GM12878 (cell line): Measurements from ENCODE around the gene BRSK2. TPM values are rescaled to one million over a fixed set of nuclear protein-coding genes. Genes with fewer than 3 reads are reported as not detected.

Source experiments
- ATAC-seq: fragments of 200-7000 bp; cut with Tn5 transposase; 3 replicates; pipeline ENCODE4 v1.9.1; 2020; ENCODE audit warnings: mild to moderate bottlenecking, moderate library complexity
- BruUV-seq: library from RNA; stranded (reverse); fragments of 400-500 nt; replicated peaks from 2 replicates; lab custom pipeline; 2021; lab: Mats Ljungman, UMichigan
- CTCF ChIA-PET: fragments of 300-600 bp; sonication (Branson Sonifier 250); formaldehyde crosslinking; extraction: SDS; loops from one replicate; lab custom pipeline; 2021; ENCODE audit warnings: inconsistent platforms; lab: Yijun Ruan, JAX
- POLR2A ChIA-PET: fragments of 350-600 bp; formaldehyde crosslinking; extraction: SDS; loops from one replicate; lab custom pipeline; 2021; ENCODE audit warnings: inconsistent platforms; lab: Charles Lee
- RAD21 ChIA-PET: fragments of 300-600 bp; sonication (Branson Sonifier 250); formaldehyde crosslinking; loops from one replicate; lab custom pipeline; 2023; ENCODE audit warnings: antibody characterized with exemption; ENCODE audit not compliant: unreplicated experiment; lab: Charles Lee
- SMC1A ChIA-PET: fragments of 300-600 bp; sonication (Branson Sonifier 250); formaldehyde crosslinking; loops from one replicate; lab custom pipeline; 2023; ENCODE audit not compliant: unreplicated experiment, uncharacterized antibody; lab: Charles Lee
- DNase-seq: peaks from one replicate; pipeline ENCODE4 v3.0.0-alpha.2; 2011; ENCODE audit warnings: low read depth, low spot score
- FAIRE-seq: peaks from 3 replicates; lab custom pipeline; 2011; peaks lifted over from hg19 to GRCh38; lab: Jason Lieb, UNC
- H2AFZ ChIP-seq: 2 replicates; pipeline ENCODE4 v1.6.0; 2011; ENCODE audit warnings: low read depth, low read length, control low read depth; ENCODE audit not compliant: control insufficient read depth
- H3K27ac ChIP-seq: 2 replicates; pipeline ENCODE4 v1.5.1; 2011; ENCODE audit warnings: control low read depth; ENCODE audit not compliant: control insufficient read depth, insufficient read depth
- H3K27me3 ChIP-seq, 2 experiments: replicated peaks in 1 of 2; 2 replicates each; pipeline versions ENCODE4 v1.6.0 to v1.6.1; 2011; ENCODE audit warnings: low read length in 1 of 2; ENCODE audit not compliant: control insufficient read depth in 2 of 2, insufficient read depth in 2 of 2
- H3K36me3 ChIP-seq, 2 experiments: 2 replicates each; pipeline ENCODE4 v1.5.1; 2011; ENCODE audit warnings: low read length in 1 of 2; ENCODE audit not compliant: control insufficient read depth in 2 of 2, insufficient read depth in 2 of 2
- H3K4me1 ChIP-seq: 2 replicates; pipeline ENCODE4 v1.6.1; 2011; ENCODE audit warnings: mild to moderate bottlenecking, low read length, moderate library complexity, mixed read lengths; ENCODE audit not compliant: control insufficient read depth, insufficient read depth
- H3K4me2 ChIP-seq: 2 replicates; pipeline ENCODE4 v1.6.0; 2011; ENCODE audit warnings: control low read depth; ENCODE audit not compliant: control insufficient read depth, insufficient read depth
- H3K4me3 ChIP-seq: fragments of 200-600 bp; sonication (generic); 2 replicates; pipeline ENCODE4 v1.5.1; 2016
- H3K79me2 ChIP-seq: 2 replicates; pipeline ENCODE4 v1.6.0; 2011; ENCODE audit warnings: low read length; ENCODE audit not compliant: control insufficient read depth, insufficient read depth
- H3K9ac ChIP-seq: 2 replicates; pipeline ENCODE4 v1.8.0; 2011; ENCODE audit warnings: low read length, control low read depth, mixed read lengths; ENCODE audit not compliant: control insufficient read depth, insufficient read depth
- H3K9me3 ChIP-seq: replicated peaks from 3 replicates; pipeline ENCODE4 v1.5.1; 2011; ENCODE audit warnings: mild to moderate bottlenecking, low read length; ENCODE audit not compliant: control insufficient read depth, insufficient read depth
- H4K20me1 ChIP-seq: 2 replicates; pipeline ENCODE4 v1.6.0; 2011; ENCODE audit not compliant: control insufficient read depth, insufficient read depth
- E2F4 ChIP-seq: IDR thresholded peaks from 2 replicates; pipeline ENCODE4 v1.6.1; 2012; ENCODE audit warnings: low read depth, low read length, improper control_type of control experiment
- IKZF2 ChIP-seq, 2 experiments: fragments of 450-650 bp; IDR thresholded peaks; 2 replicates each; pipeline ENCODE4 v1.6.1; 2017; ENCODE audit warnings: mild to moderate bottlenecking in 2 of 2, moderate library complexity in 2 of 2
- LARP7 ChIP-seq: fragments of 450-650 bp; IDR thresholded peaks from 2 replicates; pipeline ENCODE4 v1.6.1; 2017; ENCODE audit warnings: mild to moderate bottlenecking
- MTA3 ChIP-seq: IDR thresholded peaks from 2 replicates; pipeline ENCODE4 v1.6.1; 2012; ENCODE audit warnings: low read length, inconsistent platforms, borderline replicate concordance
- RELA ChIP-seq: fragments of 450-650 bp; IDR thresholded peaks from 2 replicates; pipeline ENCODE4 v1.8.0; 2014; ENCODE audit warnings: borderline replicate concordance; ENCODE audit not compliant: partially characterized antibody
- RFX5 ChIP-seq: IDR thresholded peaks from 2 replicates; pipeline ENCODE4 v1.6.1; 2011; ENCODE audit warnings: low read depth, low read length, improper control_type of control experiment
- SMAD1 ChIP-seq: fragments of 450-650 bp; IDR thresholded peaks from 2 replicates; pipeline ENCODE4 v1.6.1; 2018; ENCODE audit warnings: mild to moderate bottlenecking, low read depth; ENCODE audit not compliant: partially characterized antibody
- TCF12 ChIP-seq: IDR thresholded peaks from 2 replicates; pipeline ENCODE4 v1.6.1; 2011; ENCODE audit warnings: low read depth, mild to moderate bottlenecking, low read length
- ZZZ3 ChIP-seq: IDR thresholded peaks from 2 replicates; pipeline ENCODE4 v1.6.1; 2011; ENCODE audit warnings: low read depth; ENCODE audit not compliant: control insufficient read depth, insufficient read length
- WGBS: methylation state at CpG from one replicate; pipeline ENCODE4 v1.1.6; 2016; ENCODE audit warnings: low lambda C conversion rate; ENCODE audit not compliant: insufficient replicate concordance, insufficient coverage; ENCODE audit errors: missing lambda C conversion rate; 5-methylcytosine and 5-hydroxymethylcytosine counted together
- in situ Hi-C: fragments of 300-500 bp; cut with MboI; formaldehyde crosslinking; loops from 9 replicates; pipeline ENCODE4 v1.14.3; 2018; ENCODE audit warnings: mixed read lengths
- intact Hi-C: fragments of 100-400 bp; cut with micrococcal nuclease; formaldehyde crosslinking; loops from one replicate; pipeline ENCODE4 v1.14.2; 2022; ENCODE audit not compliant: unreplicated experiment
- polyA plus RNA-seq, 11 experiments: library from polyadenylated mRNA; depleted of rRNA in 4 of 11; unstranded in 6 of 11; stranded (reverse) in 5 of 11; fragments of >200 nt; fragmentation: Nextera tagmentation in 4 of 11; fragmentation: Illumina TruSeq in 1 of 11; extraction: Ambion mirVana in 4 of 11; extraction: Trizol in 1 of 11; gene quantifications; 1 replicate in 1 of 11; 2 replicates in 10 of 11; pipeline versions ENCODE4 v1.2.1 to v1.2.3, GENCODE V29; 2011 to 2016; ENCODE audit warnings: inconsistent platforms in 2 of 11, missing spikeins in 2 of 11, low read depth in 1 of 11
- total RNA-seq, 4 experiments: library from RNA; depleted of rRNA in 3 of 4; stranded (reverse); fragments of >200 nt in 3 of 4; fragmentation: Illumina TruSeq in 1 of 4; extraction: Trizol in 1 of 4; gene quantifications; 2 replicates each; pipeline versions ENCODE4 v1.2.1 to v1.2.3, GENCODE V29; 2013 to 2021

BRSK2 gene
- total and polyA plus RNA-seq, 10 of the 15 experiments (the other 5 are each of a cell fraction or from before 2014, with no cell fraction given) = 0.13 TPM; not detected in 9

DNA sequence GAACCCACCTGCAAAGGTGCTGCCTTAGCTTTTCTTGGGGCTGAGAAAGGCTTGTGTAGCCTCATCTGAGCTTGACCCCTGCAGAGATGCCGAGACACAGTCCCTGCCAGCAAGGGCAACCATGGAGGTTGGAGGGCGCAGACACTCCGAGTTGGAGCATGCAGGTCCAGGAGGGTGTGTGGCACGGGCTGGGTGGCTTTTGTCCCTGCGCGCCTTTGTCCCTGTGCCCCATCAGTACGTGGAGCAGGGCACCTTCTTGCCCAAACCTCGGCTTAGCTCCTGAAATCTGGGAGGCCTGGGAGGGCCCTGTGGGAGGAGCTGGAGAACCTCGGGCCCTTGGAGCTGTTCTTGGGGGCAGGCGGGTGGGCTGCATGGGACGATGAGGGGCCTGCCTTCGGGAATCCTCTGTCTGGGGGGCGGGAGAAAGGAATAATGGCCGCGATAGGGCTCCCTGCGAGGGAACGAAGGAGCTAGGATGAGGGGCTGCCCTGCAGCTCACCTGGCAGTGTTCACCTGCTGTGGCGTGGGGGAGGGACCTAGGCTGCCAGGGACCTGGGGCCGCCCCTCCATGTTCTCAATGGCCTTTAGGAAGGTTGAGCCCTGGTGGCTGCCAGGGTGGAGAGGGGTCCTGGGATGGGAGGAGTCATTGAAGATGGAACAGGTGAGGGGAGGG, 3.4 kb downstream of the BRSK2 start:
- in situ Hi-C loops (no loop called here), intact Hi-C loops (no loop called here)
- Histone ChIP-seq H3K4me2 (no peak overlapping the region), H3K79me2 (no peaks in the 10 kb centered on the region), H3K27ac (no peak overlapping the region), H2AFZ (no peak overlapping the region), H3K27me3 (peaks cover 6 to 11% of the 10 kb centered on the region in 2 experiments), H4K20me1 (no peaks in the 10 kb centered on the region)
- POLR2A ChIA-PET = no interaction called here
- SMC1A ChIA-PET = no interaction called here
- FAIRE-seq (no peak), ATAC-seq (no peak)
- no TSS peak for BruUV-seq
- RAD21 ChIA-PET = no interaction called here
- CTCF ChIA-PET = no interaction called here
- WGBS = 58% methylated on average over 19 of the region's 19 CpGs
- TF ChIP-seq E2F4 = no peak
- TF ChIP-seq, all 136 proteins: peak for 0
- Histone ChIP-seq H3K9ac (no peak overlapping the region), H3K36me3 (no peaks in the 10 kb centered on the region), H3K4me3 (no peak overlapping the region), H3K9me3 (no peaks in the 10 kb centered on the region; the same call in 2 of the 3 replicates), H3K4me1 (no peaks in the 10 kb centered on the region)
- no peak for DNase-seq

DNA sequence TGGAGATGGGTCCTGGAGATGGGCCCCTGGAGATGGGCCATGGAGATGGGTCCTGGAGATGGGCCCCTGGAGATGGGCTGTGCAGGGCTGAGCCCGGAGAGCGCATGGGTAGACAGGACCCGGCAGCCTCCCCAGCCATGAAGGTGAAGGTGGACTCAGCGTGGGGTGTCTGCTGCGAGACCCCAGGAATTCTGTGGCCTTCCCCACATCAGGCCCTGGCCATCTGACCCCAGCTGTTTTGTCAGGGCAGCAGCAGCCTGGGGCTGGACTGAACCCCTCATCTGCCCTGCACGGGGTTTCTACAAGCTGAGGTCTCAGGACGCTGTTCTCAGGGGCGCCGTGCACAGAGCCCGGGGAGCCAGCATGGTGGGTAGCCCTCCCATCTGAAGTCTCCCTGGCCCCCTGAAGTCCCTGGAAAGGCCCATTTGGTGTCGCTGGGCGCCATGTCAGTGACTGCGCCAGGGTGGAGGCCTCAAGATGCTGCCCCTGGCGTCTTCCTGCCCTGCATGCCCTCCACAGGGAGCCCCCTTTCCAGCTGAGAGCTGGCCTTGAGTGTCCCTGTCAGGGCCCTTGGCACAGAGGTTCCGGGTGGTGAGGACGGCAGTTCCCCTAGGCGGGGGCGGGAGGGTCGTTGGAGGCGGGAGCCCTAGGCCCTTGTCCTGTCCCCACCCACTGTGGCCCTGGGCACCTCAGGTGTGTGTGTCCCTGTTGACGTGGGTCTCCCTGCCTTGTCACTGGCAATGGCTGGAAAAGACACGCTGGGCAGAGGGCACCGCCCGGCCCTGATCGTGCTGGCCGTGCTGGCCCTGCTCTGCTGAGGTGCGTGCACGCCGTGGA, 5.4 kb downstream of the BRSK2 start:
- Histone ChIP-seq H2AFZ (no peak overlapping the region), H3K27ac (no peak overlapping the region), H3K27me3 (peaks cover 3 to 6% of the 10 kb centered on the region in 2 experiments), H3K4me1 (no peaks in the 10 kb centered on the region), H3K9ac (no peak overlapping the region), H3K9me3 (no peaks in the 10 kb centered on the region; the same call in 2 of the 3 replicates), H3K36me3 (no peaks in the 10 kb centered on the region), H3K79me2 (no peaks in the 10 kb centered on the region), H4K20me1 (no peaks in the 10 kb centered on the region), H3K4me3 (no peak overlapping the region), H3K4me2 (no peak overlapping the region)
- SMC1A ChIA-PET = no interaction called here
- CTCF ChIA-PET = no interaction called here
- ATAC-seq (no peak), DNase-seq (no peak), FAIRE-seq (no peak)
- POLR2A ChIA-PET = no interaction called here
- intact Hi-C loops (no loop called here), in situ Hi-C loops (no loop called here)
- TF ChIP-seq SMAD1 = no peak
- no peak for TF ChIP-seq TCF12
- no peak for TF ChIP-seq RELA
- TF ChIP-seq LARP7 = no peak
- TF ChIP-seq IKZF2 (IDR thresholded peaks at IDR 0.05) = no peak
- no peak for TF ChIP-seq RFX5
- TF ChIP-seq ZZZ3 = no peak
- no peak for TF ChIP-seq MTA3
- WGBS = 59% methylated on average over 29 of the region's 29 CpGs
- BruUV-seq = no TSS peak
- RAD21 ChIA-PET = no interaction called here
